IPS-NIHi7 (cell line): ENCODE data around the gene TENM4.
"Not testable (repeated sequence)": the region's sequence is repeated elsewhere in the genome, so short reads cannot be mapped to it uniquely, and the experiment has no call there.

Experiments
- DNase-seq: peaks from one replicate; pipeline ENCODE4 v3.0.0; 2012; ENCODE audit warnings: mixed read lengths; ENCODE audit errors: extremely low spot score

The TENM4 gene

DNA sequence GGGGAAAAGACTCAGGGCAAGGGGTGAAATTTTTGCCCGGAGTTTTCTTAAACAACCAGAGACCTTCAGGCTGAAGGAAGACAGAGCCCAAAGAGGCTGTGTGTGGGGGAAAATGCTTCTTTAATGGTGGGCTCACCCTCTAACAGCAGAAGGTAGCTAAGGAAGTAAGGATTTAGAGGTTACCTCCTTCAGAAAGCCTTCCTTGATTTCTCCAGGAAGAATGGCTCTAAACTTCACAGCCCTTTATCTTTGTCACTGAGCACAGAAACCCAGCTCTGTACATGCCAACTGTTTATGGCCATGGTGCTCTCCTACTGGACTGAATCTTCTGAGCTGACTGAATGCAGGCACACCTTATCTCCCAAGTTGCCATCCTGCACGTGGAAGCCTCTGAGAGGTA lies 196.0 kb downstream of the TENM4 start:
- DNase-seq, result no peak

- DNase-seq, result no peak
Observed at GRCh38 chr11:79244241-79244772, 196.5 kb downstream of the TENM4 start.

DNA sequence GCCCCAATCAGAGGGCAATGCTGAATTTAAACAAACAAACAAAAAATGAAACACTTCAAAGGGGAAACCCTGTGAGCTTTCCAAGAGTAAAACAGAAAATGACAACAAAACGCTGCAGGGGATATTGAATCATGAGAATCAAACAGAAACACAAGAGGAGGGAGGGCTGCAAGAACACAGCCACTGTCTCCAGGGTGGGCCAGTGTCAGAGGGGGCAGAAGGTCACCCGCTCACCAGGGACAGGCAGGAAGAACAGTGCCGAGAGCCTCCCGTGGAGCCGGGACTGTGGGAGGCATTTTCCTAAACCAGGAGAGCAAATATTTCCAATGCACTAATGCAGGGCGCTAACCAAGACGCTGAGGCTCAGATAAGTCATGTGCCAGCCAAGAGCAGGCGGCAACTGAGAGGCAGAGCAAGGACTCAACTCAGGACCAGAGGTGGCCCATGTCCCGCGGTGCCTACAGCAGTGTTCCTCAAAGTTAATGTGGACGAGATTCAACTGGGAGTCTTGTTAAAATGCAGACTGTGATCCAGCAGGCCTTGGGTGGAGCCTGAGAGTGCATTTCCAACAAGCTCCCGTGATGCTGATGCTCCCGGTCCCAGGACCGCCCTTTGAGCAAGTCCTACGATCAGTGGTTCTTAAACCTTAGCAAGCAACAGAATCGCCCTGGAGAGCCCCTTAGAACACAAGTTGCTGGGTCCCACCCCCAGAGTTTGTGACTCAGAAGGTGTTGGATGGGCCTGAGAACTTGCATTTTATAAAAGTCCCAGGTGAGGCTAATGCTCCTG lies 197.2 kb downstream of the TENM4 start:
- DNase-seq, result no peak

DNA sequence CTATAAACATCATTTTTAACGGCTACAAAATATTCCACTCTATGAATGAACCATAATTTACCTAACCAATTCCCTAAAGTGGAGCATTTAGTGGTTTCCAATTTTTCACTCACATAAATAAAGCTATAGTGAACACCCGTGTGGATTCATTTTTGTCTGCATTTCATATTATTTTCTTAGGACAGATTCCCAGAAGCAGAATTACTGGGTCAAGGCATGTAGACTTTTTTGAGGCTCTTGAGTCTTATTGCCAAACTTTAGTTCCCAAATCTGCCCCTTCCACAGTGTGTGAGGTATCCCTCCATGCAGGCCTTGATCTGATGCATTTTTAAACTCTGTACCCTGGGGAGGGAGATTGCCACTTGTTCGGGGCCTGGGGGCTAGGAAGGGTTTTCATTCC lies 198.2 kb downstream of the TENM4 start:
- DNase-seq, result no peak

- no peak for DNase-seq
Observed at GRCh38 chr11:79241852-79242241, 199.0 kb downstream of the TENM4 start.

GRCh38 chr11:79241205-79241851 lies 199.5 kb downstream of the TENM4 start:
- DNase-seq, result no peak

GRCh38 chr11:79237703-79238102 lies 203.1 kb downstream of the TENM4 start:
- DNase-seq, result no peak

DNA sequence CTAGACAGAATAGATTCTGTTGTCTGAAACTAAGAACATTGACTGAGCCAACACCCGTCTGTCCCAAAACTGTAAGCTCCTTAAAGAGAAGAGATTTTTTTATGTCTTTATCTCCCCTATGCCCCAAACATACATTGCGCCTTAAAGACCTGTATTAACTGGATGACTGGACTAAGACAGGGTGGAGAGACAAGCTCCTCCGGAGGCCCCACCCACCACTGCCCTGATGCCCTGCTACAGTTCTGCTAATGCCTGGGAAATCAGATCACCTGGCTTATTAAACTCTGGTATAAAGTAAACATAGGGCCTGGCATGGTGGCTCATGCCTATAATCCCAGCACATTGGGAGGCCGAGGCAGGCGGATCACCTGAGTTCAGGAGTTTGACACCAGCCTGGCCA lies 203.7 kb downstream of the TENM4 start:
- no peak for DNase-seq

DNA sequence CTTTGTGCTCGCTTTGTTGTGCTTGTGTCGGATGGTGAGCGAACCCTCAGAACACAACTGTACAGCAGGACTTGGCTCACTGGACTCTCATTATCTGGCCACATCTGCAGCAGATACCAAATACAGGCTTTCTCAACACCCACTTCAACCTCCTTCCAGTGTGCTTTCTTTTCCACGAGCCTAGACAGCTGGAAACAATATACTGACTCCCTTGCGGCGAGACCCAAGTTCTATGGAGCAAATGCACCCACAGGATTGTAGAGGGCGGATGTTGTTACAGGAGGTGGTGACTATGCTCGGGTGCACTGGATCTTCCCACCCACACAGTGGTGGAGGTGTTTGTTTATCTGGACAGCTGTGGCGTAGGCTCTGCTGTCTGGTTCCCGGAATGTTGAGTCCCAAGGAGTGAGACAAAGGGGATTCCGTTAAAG lies 204.3 kb downstream of the TENM4 start:
- no peak for DNase-seq

DNA sequence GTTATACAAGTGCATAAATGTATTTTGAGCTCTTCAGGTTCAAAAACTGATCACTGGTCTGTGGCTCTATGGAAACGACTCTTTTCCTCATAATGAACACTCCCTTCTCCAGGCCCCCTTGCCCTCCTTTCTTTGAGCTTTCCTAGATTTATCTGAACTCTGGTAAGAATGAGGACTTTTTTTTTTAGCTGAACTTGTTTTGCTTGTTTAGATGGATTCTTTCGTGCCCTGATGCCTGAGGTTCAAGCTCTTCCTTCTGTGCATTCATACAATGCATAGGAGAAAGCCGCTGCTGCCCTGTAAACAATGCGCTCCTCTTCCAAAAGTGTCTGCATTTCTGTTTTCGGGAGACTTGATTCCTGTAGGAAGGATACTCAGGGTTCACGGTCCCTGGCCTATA lies 205.1 kb downstream of the TENM4 start:
- no peak for DNase-seq

DNA sequence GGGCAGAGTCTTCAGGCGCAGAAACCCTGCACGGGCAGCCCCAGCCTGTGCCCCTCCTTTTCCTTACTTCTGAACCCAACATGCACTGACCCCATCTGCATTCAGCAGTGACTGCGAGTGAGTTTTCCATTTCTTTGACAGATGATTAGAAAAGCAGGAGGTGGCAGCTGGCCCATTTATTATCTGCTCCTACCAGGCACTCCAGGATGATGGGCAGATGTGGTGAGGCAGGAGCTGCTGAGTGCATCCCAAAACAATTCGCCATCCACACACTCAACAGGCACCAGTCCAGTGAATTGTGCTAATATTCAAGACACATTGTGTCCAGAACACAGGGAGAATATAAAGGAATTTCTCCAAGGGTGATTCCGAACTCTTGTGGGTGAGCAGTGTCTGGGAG lies 208.5 kb downstream of the TENM4 start:
- no peak for DNase-seq

DNA sequence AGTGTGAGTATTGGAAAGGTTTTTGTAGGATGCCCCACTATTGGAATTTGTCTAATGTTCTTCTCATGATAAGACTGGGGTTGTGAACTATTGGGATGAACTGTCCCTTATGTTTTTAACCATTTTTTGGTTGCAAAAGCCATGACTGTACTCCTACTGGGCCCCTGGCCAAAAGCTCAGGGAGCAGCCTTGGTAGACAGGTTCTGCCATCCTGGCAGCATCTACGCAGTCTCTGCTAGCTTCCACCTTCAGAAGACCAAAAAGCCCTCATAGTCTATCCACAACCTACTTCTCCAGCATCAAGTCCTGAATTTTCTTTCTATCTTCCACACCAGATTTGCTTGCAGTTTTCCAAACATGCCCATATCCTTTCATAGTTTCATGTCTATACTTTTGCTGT lies 211.8 kb downstream of the TENM4 start:
- DNase-seq, result no peak

DNA sequence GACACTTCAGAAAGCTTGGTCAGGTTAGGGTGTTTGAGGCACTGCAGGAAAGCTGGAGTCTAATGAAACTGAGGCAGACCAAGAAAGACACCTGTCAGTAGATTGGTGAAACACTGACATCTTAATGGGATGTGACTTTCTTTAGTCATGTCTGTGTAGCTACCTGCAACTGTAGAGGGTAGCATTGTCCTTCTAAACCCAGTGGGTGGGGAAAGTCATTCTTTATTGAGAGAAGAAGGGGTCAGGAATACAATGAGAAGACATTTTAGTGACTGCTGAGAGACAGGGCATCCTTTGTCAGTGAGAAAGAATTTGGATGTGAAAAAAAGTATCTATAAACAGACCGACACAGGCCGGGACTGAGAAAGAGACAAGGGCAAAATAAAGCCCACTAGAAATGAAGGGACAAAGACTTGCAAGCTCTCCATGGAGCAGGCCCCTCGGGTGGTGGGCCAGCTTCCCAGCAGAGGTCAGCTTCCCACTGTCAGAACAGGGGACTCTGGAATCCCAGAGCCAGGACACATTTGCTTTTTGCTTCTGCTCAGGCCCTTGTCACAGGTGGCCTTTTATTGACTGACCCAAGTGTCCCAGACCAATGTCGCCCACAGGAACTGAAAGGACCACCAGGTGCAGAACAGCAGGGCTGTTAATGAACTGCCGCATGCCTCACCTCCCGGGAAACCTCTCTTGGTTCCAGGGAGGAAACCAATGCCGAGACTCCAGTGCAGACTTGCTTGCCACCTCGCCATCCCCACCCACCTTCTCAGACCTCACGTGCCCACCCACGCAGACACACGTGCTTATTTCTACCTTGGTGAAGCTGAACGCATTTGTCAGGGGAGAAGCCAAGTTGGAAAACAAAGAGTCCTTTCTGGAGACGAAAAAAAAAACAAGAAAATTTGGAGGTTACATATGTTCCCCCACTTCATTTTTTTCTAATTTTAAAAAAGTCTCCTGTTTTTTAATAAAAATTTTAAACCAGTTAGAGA lies 212.8 kb downstream of the TENM4 start:
- DNase-seq, result peak; percentile 39

DNA sequence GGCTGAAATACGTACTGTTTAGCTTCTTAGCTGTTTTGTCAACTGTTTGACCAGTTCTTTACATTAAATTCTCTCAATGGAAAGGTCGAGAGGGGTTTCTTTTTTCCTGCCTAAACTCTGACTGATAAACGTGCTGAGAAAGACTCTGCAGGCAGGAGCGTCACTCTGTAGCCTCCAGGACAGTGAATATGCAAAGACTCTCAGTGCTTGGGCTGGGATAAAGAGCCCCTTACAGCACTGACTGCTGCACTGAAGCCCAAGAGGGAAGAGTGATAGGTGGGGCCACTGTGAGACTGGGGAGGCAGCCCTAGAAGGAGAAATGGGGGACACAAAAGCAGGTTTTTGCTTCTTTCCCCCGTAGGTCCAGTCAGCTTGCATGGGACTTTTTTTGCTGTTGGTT lies 213.5 kb downstream of the TENM4 start:
- DNase-seq, result peak; percentile 30

DNA sequence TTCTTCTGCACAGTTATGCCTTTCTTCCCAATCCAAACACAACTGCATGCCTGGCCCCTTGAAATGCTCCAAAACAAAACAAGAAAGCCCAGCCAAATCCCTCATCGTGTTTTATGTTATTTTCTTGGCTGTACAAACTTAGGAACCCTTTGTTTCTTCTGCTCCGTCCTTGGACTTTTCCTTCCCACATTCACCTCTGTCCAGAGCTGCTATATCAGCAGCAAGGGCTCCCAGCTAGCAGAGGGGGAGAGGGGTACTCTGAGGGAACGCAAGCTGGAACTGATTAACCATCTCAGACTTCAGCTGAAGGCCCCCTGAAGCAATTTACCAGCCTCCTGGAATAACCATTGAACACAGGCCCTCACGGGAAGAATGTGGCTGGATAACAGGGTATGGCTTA lies 214.7 kb downstream of the TENM4 start:
- DNase-seq, result no peak

DNA sequence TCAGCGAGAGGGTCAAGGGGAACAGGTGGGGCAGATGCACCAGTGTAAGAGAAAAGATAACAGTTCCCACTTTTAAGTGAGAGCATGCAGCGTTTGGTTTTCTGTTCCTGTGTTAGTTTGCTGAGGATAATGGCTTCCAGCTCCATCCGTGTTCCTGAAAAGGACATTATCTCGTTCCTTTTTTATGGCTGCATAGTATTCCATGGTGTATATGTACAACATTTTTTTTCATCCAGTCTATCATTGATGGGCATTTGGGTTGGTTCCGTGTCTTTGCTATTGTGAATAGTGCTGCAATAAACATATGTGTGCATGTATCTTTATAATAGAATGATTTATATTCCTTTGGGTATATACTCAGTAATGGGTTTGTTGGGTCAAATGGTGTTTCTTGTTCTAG lies 218.7 kb downstream of the TENM4 start:
- not testable (repeated sequence) for DNase-seq

DNA sequence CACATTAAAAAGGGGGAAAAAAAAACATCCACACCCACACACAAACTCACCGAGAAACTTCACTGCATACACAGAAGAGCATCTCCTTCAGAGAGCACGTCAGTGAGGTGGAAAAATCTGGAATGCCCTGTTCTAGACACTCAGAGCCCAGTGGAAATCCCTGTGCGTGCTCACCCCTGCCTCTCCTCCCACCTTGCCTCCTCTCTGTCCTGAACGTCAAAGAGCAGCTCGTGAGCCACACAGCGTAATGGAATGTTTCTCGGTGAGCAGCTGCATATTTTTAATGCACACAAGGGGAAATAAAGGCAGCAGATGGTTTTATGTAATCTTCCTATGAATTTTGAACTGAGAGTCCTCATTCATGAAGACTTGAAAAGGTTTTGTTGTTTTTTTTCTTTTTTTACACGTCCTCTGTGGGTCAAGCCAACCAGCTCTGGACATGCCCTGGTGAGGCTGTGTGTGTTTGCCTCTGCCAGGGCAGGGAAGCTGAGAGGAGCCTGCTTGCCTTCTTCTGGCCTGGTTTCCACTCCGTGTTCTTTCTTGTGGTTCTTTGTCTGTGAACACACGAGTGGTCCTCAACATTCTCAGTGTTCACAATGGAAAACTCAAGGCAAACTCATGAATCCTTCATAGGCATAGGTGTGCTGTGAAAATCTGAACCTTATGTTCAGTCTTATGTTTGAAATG lies 219.2 kb downstream of the TENM4 start:
- DNase-seq, result no peak

DNA sequence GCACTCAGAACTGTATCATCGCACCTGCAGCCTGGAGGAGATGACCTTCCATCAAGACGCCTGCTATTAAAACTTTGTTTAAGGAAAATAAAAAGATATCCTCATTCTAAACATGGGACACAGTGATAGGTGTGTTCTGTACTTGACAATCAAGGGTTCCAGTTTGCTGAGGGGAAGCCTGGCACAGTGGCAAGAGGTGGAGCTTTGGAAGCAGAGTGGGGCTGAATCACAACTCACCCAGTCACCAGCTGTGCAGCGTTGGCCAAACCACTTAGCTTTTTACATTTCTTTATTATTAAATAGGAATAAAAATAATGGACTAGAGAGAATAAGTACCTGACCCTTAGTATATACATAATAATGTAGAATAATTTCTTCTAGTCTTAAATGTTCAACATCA lies 220.7 kb downstream of the TENM4 start:
- DNase-seq, result no peak

GRCh38 chr11:79219186-79220045 lies 221.4 kb downstream of the TENM4 start:
- no peak for DNase-seq

DNA sequence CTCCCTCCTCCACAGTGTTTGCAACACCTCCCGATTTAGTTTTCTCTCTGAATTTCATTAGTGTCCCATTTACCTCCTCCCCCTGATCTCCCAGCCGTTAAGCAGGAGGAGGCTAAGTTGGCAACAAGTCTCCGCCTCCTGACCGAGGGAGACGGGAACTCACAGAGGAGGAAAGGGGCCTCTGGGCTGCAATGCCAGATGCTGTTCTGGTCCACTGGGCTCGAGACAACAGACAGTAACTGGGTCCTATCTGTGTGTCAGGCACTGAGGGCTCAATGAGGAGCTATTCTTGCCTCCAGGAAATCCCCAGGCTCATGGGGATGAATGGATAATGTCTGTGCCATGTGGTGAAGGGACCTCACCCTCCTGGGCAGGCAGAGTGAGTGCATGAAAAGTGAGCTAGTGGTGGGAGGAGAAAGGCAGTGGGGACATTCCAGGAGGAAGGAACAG lies 228.1 kb downstream of the TENM4 start:
- DNase-seq, result peak; percentile 57
